WTC11 (cell line): ENCODE data around the gene CELA2A. TPM values are rescaled to one million over a fixed set of nuclear protein-coding genes. Genes with fewer than 3 reads are reported as not detected.

Source experiments
- ATAC-seq: fragments of 200-7000 bp; cut with Tn5 transposase; 2 replicates; pipeline ENCODE4 v1.10.0; 2021; ENCODE audit warnings: mild to moderate bottlenecking, moderate library complexity
- CTCF ChIA-PET: fragments of 300-600 bp; sonication (Branson Sonifier 250); formaldehyde crosslinking; loops from one replicate; lab custom pipeline; 2021; ENCODE audit warnings: antibody characterized with exemption; lab: Charles Lee
- POLR2A ChIA-PET: fragments of 350-600 bp; sonication (Branson Sonifier 250); formaldehyde crosslinking; loops from one replicate; lab custom pipeline; 2021; ENCODE audit warnings: antibody characterized with exemption; lab: Charles Lee
- DNase-seq: peaks from one replicate; pipeline ENCODE4 v3.0.0; 2021; ENCODE audit warnings: low spot score
- H3K27ac Mint-ChIP-seq: 2 replicates; pipeline ENCODE4 v1.8.0; 2021; ENCODE audit warnings: mixed read lengths
- H3K27me3 Mint-ChIP-seq: 2 replicates; pipeline ENCODE4 v1.8.0; 2021; ENCODE audit warnings: low read depth, mild to moderate bottlenecking, moderate library complexity, mixed read lengths
- H3K36me3 Mint-ChIP-seq: 2 replicates; pipeline ENCODE4 v1.8.0; 2021; ENCODE audit warnings: mixed read lengths
- H3K4me1 Mint-ChIP-seq: 2 replicates; pipeline ENCODE4 v1.8.0; 2022; ENCODE audit warnings: mixed read lengths
- H3K4me3 Mint-ChIP-seq: 2 replicates; pipeline ENCODE4 v1.8.0; 2021; ENCODE audit warnings: mild to moderate bottlenecking, moderate library complexity, mixed read lengths
- H3K9me3 Mint-ChIP-seq: 2 replicates; pipeline ENCODE4 v1.8.0; 2021; ENCODE audit warnings: mixed read lengths
- ATF1 ChIP-seq: sonication (generic); formaldehyde crosslinking; IDR thresholded peaks from 2 replicates; pipeline ENCODE4 v1.8.1; 2023; ENCODE audit warnings: mild to moderate bottlenecking, moderate library complexity, missing genetic modification reagents
- CBFB ChIP-seq: sonication (generic); formaldehyde crosslinking; IDR thresholded peaks from 2 replicates; pipeline ENCODE4 v1.8.1; 2022; ENCODE audit warnings: mild to moderate bottlenecking, low read depth, missing genetic modification reagents
- CTCF ChIP-seq: fragments of 200-600 bp; IDR thresholded peaks from 2 replicates; pipeline ENCODE4 v1.8.0; 2022; ENCODE audit warnings: antibody characterized with exemption
- E2F4 ChIP-seq: sonication (generic); formaldehyde crosslinking; IDR thresholded peaks from 2 replicates; pipeline ENCODE4 v1.8.1; 2022; ENCODE audit warnings: low read depth, mild to moderate bottlenecking, moderate library complexity, missing genetic modification reagents, borderline replicate concordance
- ERG ChIP-seq: fragments of 250-450 bp; sonication (Bioruptor Pico); IDR thresholded peaks from 2 replicates; pipeline ENCODE4 v1.8.0; 2021; ENCODE audit warnings: mild to moderate bottlenecking
- FOXJ3 ChIP-seq: sonication (generic); formaldehyde crosslinking; IDR thresholded peaks from 2 replicates; pipeline ENCODE4 v1.9.0; 2021; ENCODE audit warnings: missing genetic modification reagents, mild to moderate bottlenecking, borderline replicate concordance
- FOXK1 ChIP-seq: sonication (generic); formaldehyde crosslinking; IDR thresholded peaks from 2 replicates; pipeline ENCODE4 v1.8.0; 2022; ENCODE audit warnings: mild to moderate bottlenecking, moderate library complexity, missing genetic modification reagents
- GABPB1 ChIP-seq: sonication (generic); formaldehyde crosslinking; IDR thresholded peaks from 2 replicates; pipeline ENCODE4 v1.8.1; 2023; ENCODE audit warnings: mild to moderate bottlenecking, missing genetic modification reagents
- GRHL2 ChIP-seq: fragments of 250-450 bp; sonication (Bioruptor Pico); IDR thresholded peaks from 2 replicates; pipeline ENCODE4 v1.8.0; 2022; ENCODE audit warnings: mild to moderate bottlenecking, moderate library complexity; ENCODE audit not compliant: insufficient replicate concordance, severe bottlenecking
- MAX ChIP-seq: sonication (generic); formaldehyde crosslinking; IDR thresholded peaks from 2 replicates; pipeline ENCODE4 v1.8.0; 2022; ENCODE audit warnings: mild to moderate bottlenecking, missing genetic modification reagents
- MXD4 ChIP-seq: fragments of 250-450 bp; sonication (Bioruptor Pico); IDR thresholded peaks from 2 replicates; pipeline ENCODE4 v1.8.0; 2021; ENCODE audit warnings: mild to moderate bottlenecking, moderate library complexity, borderline replicate concordance
- NR3C1 ChIP-seq: sonication (generic); formaldehyde crosslinking; conservative IDR thresholded peaks from 2 replicates; pipeline ENCODE4 v1.8.1; 2023; ENCODE audit warnings: low read depth, mild to moderate bottlenecking, missing genetic modification reagents
- RELA ChIP-seq: sonication (generic); formaldehyde crosslinking; IDR thresholded peaks from 2 replicates; pipeline ENCODE4 v1.8.1; 2022; ENCODE audit warnings: missing genetic modification reagents, mild to moderate bottlenecking, borderline replicate concordance
- SMAD3 ChIP-seq: sonication (generic); formaldehyde crosslinking; IDR thresholded peaks from 2 replicates; pipeline ENCODE4 v1.8.0; 2022; ENCODE audit warnings: missing genetic modification reagents, mild to moderate bottlenecking, borderline replicate concordance
- ZNF138 ChIP-seq: sonication (generic); formaldehyde crosslinking; conservative IDR thresholded peaks from 2 replicates; pipeline ENCODE4 v1.8.1; 2022; ENCODE audit warnings: mild to moderate bottlenecking, moderate library complexity, missing genetic modification reagents
- ZNF396 ChIP-seq: fragments of 250-450 bp; sonication (Bioruptor Pico); IDR thresholded peaks from 2 replicates; pipeline ENCODE4 v1.8.0; 2021; ENCODE audit warnings: mild to moderate bottlenecking, moderate library complexity, borderline replicate concordance
- ZNF532 ChIP-seq: fragments of 250-450 bp; sonication (Bioruptor Pico); IDR thresholded peaks from 2 replicates; pipeline ENCODE4 v1.9.0; 2021; ENCODE audit warnings: mild to moderate bottlenecking, borderline replicate concordance
- total RNA-seq: library from RNA; stranded (reverse); gene quantifications from 3 replicates; pipeline ENCODE4 v1.2.3, GENCODE V29; 2021

CELA2A gene
- total RNA-seq, 1 experiment from 2014 or later: 0.83 TPM

- Mint-ChIP-seq H3K9me3 (peaks cover 19% of the 10 kb centered on the region), H3K4me3 (no peak overlapping the region), H3K4me1 (no peaks in the 10 kb centered on the region), H3K36me3 (no peaks in the 10 kb centered on the region), H3K27me3 (no peaks in the 10 kb centered on the region), H3K27ac (no peak overlapping the region)
- ATAC-seq (no peak), DNase-seq (no peak)
- TF ChIP-seq MAX: no peak
- TF ChIP-seq MXD4 (CRISPR knock-in tag): no peak
- no peak for TF ChIP-seq ZNF532 (CRISPR knock-in tag)
- no peak for TF ChIP-seq ZNF138 (CRISPR knock-in tag)
- TF ChIP-seq SMAD3: no peak
- no peak for TF ChIP-seq GABPB1 (CRISPR knock-in tag)
- no peak for TF ChIP-seq NR3C1 (CRISPR knock-in tag)
- no peak for TF ChIP-seq RELA
- no peak for TF ChIP-seq CBFB (CRISPR knock-in tag)
- no peak for TF ChIP-seq CTCF
- no peak for TF ChIP-seq E2F4 (CRISPR knock-in tag)
- TF ChIP-seq FOXJ3 (CRISPR knock-in tag): no peak
- TF ChIP-seq ZNF396 (CRISPR knock-in tag): no peak
- POLR2A ChIA-PET: no interaction called here
- CTCF ChIA-PET: no interaction called here
Measured at GRCh38 chr1:15452866-15453571, 3.5 kb upstream of the CELA2A start.

GRCh38 chr1:15453734-15454133 is 2.8 kb upstream of the CELA2A start:
- no peak for ATAC-seq
- POLR2A ChIA-PET: no interaction called here

More at GRCh38 chr1:15453734-15454133, 2.8 kb upstream of the CELA2A start:
- H3K36me3 Mint-ChIP-seq: no peaks in the 10 kb centered on the region
- DNase-seq: no peak
- TF ChIP-seq ERG (CRISPR knock-in tag): no peak
- no peak for TF ChIP-seq ATF1
- no peak for TF ChIP-seq GRHL2 (CRISPR knock-in tag)
- no peak for TF ChIP-seq FOXK1 (CRISPR knock-in tag)
- peaks cover 19% of the 10 kb centered on the region for H3K9me3 Mint-ChIP-seq
- H3K27ac Mint-ChIP-seq: no peak overlapping the region
- no peak overlapping the region for H3K4me3 Mint-ChIP-seq
- CTCF ChIA-PET: interaction anchor here (0.6 kb wide), 1 partner anchor 88 kb away, joined by 3 read pairs; no protein-coding TSS in a partner anchor
- H3K4me1 Mint-ChIP-seq: no peaks in the 10 kb centered on the region
- H3K27me3 Mint-ChIP-seq: no peaks in the 10 kb centered on the region
